ENCODE results near the gene TAP2. TPM values are rescaled to one million over a fixed set of nuclear protein-coding genes. Genes with fewer than 3 reads are reported as not detected.

Gene TAP2
- total and polyA plus RNA-seq, 2 of the 13 experiments (the other 11 are each of a cell fraction or from before 2014, with no cell fraction given), result 10.3 to 17.6 TPM

- TF ChIP-seq ZSCAN31 (CRISPR knock-in tag; IDR thresholded peaks at IDR 0.05; ENCODE audit: low read depth), result no peak
- TF ChIP-seq, protein P1, sequence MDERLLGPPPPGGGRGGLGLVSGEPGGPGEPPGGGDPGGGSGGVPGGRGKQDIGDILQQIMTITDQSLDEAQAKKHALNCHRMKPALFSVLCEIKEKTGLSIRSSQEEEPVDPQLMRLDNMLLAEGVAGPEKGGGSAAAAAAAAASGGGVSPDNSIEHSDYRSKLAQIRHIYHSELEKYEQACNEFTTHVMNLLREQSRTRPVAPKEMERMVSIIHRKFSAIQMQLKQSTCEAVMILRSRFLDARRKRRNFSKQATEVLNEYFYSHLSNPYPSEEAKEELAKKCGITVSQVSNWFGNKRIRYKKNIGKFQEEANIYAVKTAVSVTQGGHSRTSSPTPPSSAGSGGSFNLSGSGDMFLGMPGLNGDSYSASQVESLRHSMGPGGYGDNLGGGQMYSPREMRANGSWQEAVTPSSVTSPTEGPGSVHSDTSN (CRISPR knock-in tag; IDR thresholded peaks at IDR 0.05), result no peak
- peak; percentile 45 to 70; a peak in 2 of 4 replicates for TF ChIP-seq HMGXB4 (CRISPR knock-in tag; IDR thresholded peaks at IDR 0.05; ENCODE audit: borderline replicate concordance in 1 of 2, low read depth in 1 of 2)
- peak; percentile 52; the same call in 1 of the 2 replicates for TF ChIP-seq ZNF766 (CRISPR knock-in tag; IDR thresholded peaks at IDR 0.05; ENCODE audit: borderline replicate concordance)
- no peak for TF ChIP-seq TAF15 (IDR thresholded peaks at IDR 0.05; ENCODE audit: low read depth, low read length, poor library complexity, severe bottlenecking)
- TF ChIP-seq REST (IDR thresholded peaks at IDR 0.05; ENCODE audit: borderline replicate concordance in 1 of 2, low read depth in 1 of 2, low read length in 2 of 2), result no peak
- no peak for TF ChIP-seq HOXA9 (CRISPR knock-in tag; IDR thresholded peaks at IDR 0.05; ENCODE audit: borderline replicate concordance)
- no peak for TF ChIP-seq ARNTL (CRISPR knock-in tag; IDR thresholded peaks at IDR 0.05)
- TF ChIP-seq TEAD3 (CRISPR knock-in tag; optimal IDR thresholded peaks at IDR 0.05; ENCODE audit: borderline replicate concordance), result no peak
- no peak for TF ChIP-seq MAZ (IDR thresholded peaks at IDR 0.05; ENCODE audit: borderline replicate concordance, low read depth, low read length)
- TF ChIP-seq MAZ (CRISPR knock-in tag; IDR thresholded peaks at IDR 0.05; ENCODE audit: low read depth), result no peak; the same call in 1 of the 2 replicates
- TF ChIP-seq, protein P2, sequence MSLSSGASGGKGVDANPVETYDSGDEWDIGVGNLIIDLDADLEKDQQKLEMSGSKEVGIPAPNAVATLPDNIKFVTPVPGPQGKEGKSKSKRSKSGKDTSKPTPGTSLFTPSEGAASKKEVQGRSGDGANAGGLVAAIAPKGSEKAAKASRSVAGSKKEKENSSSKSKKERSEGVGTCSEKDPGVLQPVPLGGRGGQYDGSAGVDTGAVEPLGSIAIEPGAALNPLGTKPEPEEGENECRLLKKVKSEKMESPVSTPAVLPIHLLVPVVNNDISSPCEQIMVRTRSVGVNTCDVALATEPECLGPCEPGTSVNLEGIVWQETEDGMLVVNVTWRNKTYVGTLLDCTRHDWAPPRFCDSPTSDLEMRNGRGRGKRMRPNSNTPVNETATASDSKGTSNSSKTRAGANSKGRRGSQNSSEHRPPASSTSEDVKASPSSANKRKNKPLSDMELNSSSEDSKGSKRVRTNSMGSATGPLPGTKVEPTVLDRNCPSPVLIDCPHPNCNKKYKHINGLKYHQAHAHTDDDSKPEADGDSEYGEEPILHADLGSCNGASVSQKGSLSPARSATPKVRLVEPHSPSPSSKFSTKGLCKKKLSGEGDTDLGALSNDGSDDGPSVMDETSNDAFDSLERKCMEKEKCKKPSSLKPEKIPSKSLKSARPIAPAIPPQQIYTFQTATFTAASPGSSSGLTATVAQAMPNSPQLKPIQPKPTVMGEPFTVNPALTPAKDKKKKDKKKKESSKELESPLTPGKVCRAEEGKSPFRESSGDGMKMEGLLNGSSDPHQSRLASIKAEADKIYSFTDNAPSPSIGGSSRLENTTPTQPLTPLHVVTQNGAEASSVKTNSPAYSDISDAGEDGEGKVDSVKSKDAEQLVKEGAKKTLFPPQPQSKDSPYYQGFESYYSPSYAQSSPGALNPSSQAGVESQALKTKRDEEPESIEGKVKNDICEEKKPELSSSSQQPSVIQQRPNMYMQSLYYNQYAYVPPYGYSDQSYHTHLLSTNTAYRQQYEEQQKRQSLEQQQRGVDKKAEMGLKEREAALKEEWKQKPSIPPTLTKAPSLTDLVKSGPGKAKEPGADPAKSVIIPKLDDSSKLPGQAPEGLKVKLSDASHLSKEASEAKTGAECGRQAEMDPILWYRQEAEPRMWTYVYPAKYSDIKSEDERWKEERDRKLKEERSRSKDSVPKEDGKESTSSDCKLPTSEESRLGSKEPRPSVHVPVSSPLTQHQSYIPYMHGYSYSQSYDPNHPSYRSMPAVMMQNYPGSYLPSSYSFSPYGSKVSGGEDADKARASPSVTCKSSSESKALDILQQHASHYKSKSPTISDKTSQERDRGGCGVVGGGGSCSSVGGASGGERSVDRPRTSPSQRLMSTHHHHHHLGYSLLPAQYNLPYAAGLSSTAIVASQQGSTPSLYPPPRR (CRISPR knock-in tag; IDR thresholded peaks at IDR 0.05; ENCODE audit: borderline replicate concordance), result no peak
- TF ChIP-seq, protein P3, sequence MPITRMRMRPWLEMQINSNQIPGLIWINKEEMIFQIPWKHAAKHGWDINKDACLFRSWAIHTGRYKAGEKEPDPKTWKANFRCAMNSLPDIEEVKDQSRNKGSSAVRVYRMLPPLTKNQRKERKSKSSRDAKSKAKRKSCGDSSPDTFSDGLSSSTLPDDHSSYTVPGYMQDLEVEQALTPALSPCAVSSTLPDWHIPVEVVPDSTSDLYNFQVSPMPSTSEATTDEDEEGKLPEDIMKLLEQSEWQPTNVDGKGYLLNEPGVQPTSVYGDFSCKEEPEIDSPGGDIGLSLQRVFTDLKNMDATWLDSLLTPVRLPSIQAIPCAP (CRISPR knock-in tag; IDR thresholded peaks at IDR 0.05; ENCODE audit: low read depth), result peak; percentile 98
These were observed 5.7 kb upstream of the TAP2 start, which contains the start of gene PSMB8 (continued) for GRCh38 chr6:32843979-32844838.
